Subcutaneous abdominal adipose tissue (tissue), 5 donors: Measurements from ENCODE around the gene PTPN13.
"Not testable (repeated sequence)": the region's sequence is repeated elsewhere in the genome, so short reads cannot be mapped to it uniquely, and the experiment has no call there.

Source experiments
- H3K27ac ChIP-seq: one replicate; pipeline ENCODE4 v1.7.0; 2013; ENCODE audit warnings: low read depth, mild to moderate bottlenecking, inconsistent platforms, low read length, moderate library complexity
- H3K27me3 ChIP-seq, 5 donors: one replicate each; pipeline ENCODE4 v1.7.0; 2013; ENCODE audit warnings: low read length in 5 of 5, inconsistent platforms in 1 of 5; ENCODE audit not compliant: control insufficient read depth in 5 of 5, insufficient read depth in 4 of 5
- H3K36me3 ChIP-seq, 5 donors: one replicate each; pipeline ENCODE4 v1.7.0; 2013; ENCODE audit warnings: low read length in 5 of 5; ENCODE audit not compliant: control insufficient read depth in 5 of 5, insufficient read depth in 5 of 5
- H3K4me1 ChIP-seq, 5 donors: one replicate each; pipeline ENCODE4 v1.7.0; 2013; ENCODE audit warnings: low read length in 5 of 5, mild to moderate bottlenecking in 3 of 5, moderate library complexity in 1 of 5; ENCODE audit not compliant: control insufficient read depth in 5 of 5, insufficient read depth in 5 of 5
- H3K4me3 ChIP-seq, 5 donors: one replicate each; pipeline ENCODE4 v1.7.0; 2013; ENCODE audit warnings: low read length in 5 of 5, low read depth in 1 of 5
- H3K9ac ChIP-seq, 5 donors: one replicate each; pipeline ENCODE4 v1.7.0; 2013; ENCODE audit warnings: low read length in 5 of 5, mild to moderate bottlenecking in 4 of 5, moderate library complexity in 3 of 5
- H3K9me3 ChIP-seq, 5 donors: one replicate each; pipeline ENCODE4 v1.7.0; 2013; ENCODE audit warnings: low read length in 5 of 5; ENCODE audit not compliant: control insufficient read depth in 5 of 5
- donor health status: healthy.
- donor health status: healthy.
- donor health status: healthy.
- donor health status: healthy.
- donor health status: healthy.

PTPN13 gene

GRCh38 chr4:86633854-86634253 lies 39.7 kb downstream of the PTPN13 start:
- H3K27me3 ChIP-seq = no peaks in the 10 kb centered on the region
- H3K4me1 ChIP-seq = peaks cover 0 to 3% (median 0%) of the 10 kb centered on the region in 5 donors
- H3K9ac ChIP-seq = no peak overlapping the region
- H3K4me3 ChIP-seq = no peak overlapping the region
- no peaks in the 10 kb centered on the region for H3K9me3 ChIP-seq
- peaks cover 0 to 4% (median 0%) of the 10 kb centered on the region in 5 donors for H3K36me3 ChIP-seq
- H3K27ac ChIP-seq = no peak overlapping the region

GRCh38 chr4:86640469-86640868 lies 46.4 kb downstream of the PTPN13 start:
- Histone ChIP-seq H3K27ac (no peak overlapping the region), H3K9me3 (no peaks in the 10 kb centered on the region), H3K27me3 (no peaks in the 10 kb centered on the region), H3K9ac (no peak overlapping the region), H3K4me3 (no peak overlapping the region), H3K4me1 (no peaks in the 10 kb centered on the region), H3K36me3 (peaks cover 0 to 4% (median 0%) of the 10 kb centered on the region in 5 donors)

- no peaks in the 10 kb centered on the region for H3K9me3 ChIP-seq
- no peaks in the 10 kb centered on the region for H3K27me3 ChIP-seq
- peaks cover 0 to 3% (median 0%) of the 10 kb centered on the region in 5 donors for H3K36me3 ChIP-seq
- H3K27ac ChIP-seq = no peak overlapping the region
- H3K9ac ChIP-seq = no peak overlapping the region
- no peak overlapping the region for H3K4me3 ChIP-seq
- H3K4me1 ChIP-seq = no peaks in the 10 kb centered on the region
Observed at GRCh38 chr4:86641516-86642090, 47.5 kb downstream of the PTPN13 start.

- H3K9me3 ChIP-seq = peaks cover 0 to 10% (median 5%) of the 10 kb centered on the region in 5 donors
Observed at GRCh38 chr4:86644892-86645291, 50.8 kb downstream of the PTPN13 start.

GRCh38 chr4:86652332-86652932 lies 58.3 kb downstream of the PTPN13 start:
- Histone ChIP-seq H3K27me3 (no peaks in the 10 kb centered on the region), H3K4me3 (no peak overlapping the region), H3K27ac (no peak overlapping the region), H3K9me3 (peaks cover 0 to 32% (median 27%) of the 10 kb centered on the region in 5 donors), H3K4me1 (no peaks in the 10 kb centered on the region), H3K9ac (no peak overlapping the region), H3K36me3 (no peaks in the 10 kb centered on the region)

More at GRCh38 chr4:86644892-86645291, 50.8 kb downstream of the PTPN13 start:
- Histone ChIP-seq H3K4me1 (no peaks in the 10 kb centered on the region), H3K27me3 (no peaks in the 10 kb centered on the region), H3K9ac (no peak overlapping the region), H3K4me3 (no peak overlapping the region), H3K27ac (no peak overlapping the region), H3K36me3 (peaks cover 0 to 3% (median 0%) of the 10 kb centered on the region in 5 donors)

GRCh38 chr4:86653237-86653865 lies 59.2 kb downstream of the PTPN13 start:
- Histone ChIP-seq H3K4me1 (no peaks in the 10 kb centered on the region), H3K9me3 (peaks cover 0 to 32% (median 27%) of the 10 kb centered on the region in 5 donors), H3K4me3 (no peak overlapping the region), H3K36me3 (no peaks in the 10 kb centered on the region), H3K9ac (no peak overlapping the region), H3K27me3 (no peaks in the 10 kb centered on the region), H3K27ac (no peak overlapping the region)

GRCh38 chr4:86656781-86657180 lies 62.7 kb downstream of the PTPN13 start:
- not testable (repeated sequence) for H3K4me1 ChIP-seq, H3K4me3 ChIP-seq, H3K9ac ChIP-seq, H3K27me3 ChIP-seq, H3K27ac ChIP-seq, H3K36me3 ChIP-seq
- peaks cover 0 to 14% (median 11%) of the 10 kb centered on the region in 5 donors for H3K9me3 ChIP-seq

- Histone ChIP-seq H3K27ac (no peak overlapping the region), H3K9ac (no peak overlapping the region), H3K9me3 (peaks cover 0 to 9% (median 8%) of the 10 kb centered on the region in 5 donors), H3K36me3 (no peaks in the 10 kb centered on the region), H3K4me3 (no peak overlapping the region), H3K27me3 (no peaks in the 10 kb centered on the region), H3K4me1 (no peaks in the 10 kb centered on the region)
Observed at GRCh38 chr4:86657382-86657781, 63.3 kb downstream of the PTPN13 start.

GRCh38 chr4:86657910-86658309 lies 63.8 kb downstream of the PTPN13 start:
- H3K9ac ChIP-seq = no peak overlapping the region
- H3K4me1 ChIP-seq = no peaks in the 10 kb centered on the region
- no peak overlapping the region for H3K4me3 ChIP-seq
- no peak overlapping the region for H3K27ac ChIP-seq
- no peaks in the 10 kb centered on the region for H3K27me3 ChIP-seq
- H3K36me3 ChIP-seq = no peaks in the 10 kb centered on the region
- peaks cover 0 to 5% (median 4%) of the 10 kb centered on the region in 5 donors for H3K9me3 ChIP-seq

- no peak overlapping the region for H3K9ac ChIP-seq
- H3K4me3 ChIP-seq = no peak overlapping the region
- H3K36me3 ChIP-seq = no peaks in the 10 kb centered on the region
- no peaks in the 10 kb centered on the region for H3K4me1 ChIP-seq
- H3K27me3 ChIP-seq = no peaks in the 10 kb centered on the region
- no peak overlapping the region for H3K27ac ChIP-seq
- H3K9me3 ChIP-seq = peaks cover 0 to 5% (median 0%) of the 10 kb centered on the region in 5 donors
Observed at GRCh38 chr4:86660401-86660800, 66.3 kb downstream of the PTPN13 start.
